GM12873 (cell line): ENCODE measurements around the gene CTTNBP2NL.

Source experiments
- TF ChIP-seq, protein P1 (sequence below): IDR thresholded peaks from 2 replicates; pipeline ENCODE4 v1.5.1; 2012; ENCODE audit warnings: low read depth, mild to moderate bottlenecking, moderate library complexity, low read length, control low read depth; ENCODE audit not compliant: insufficient read depth; ENCODE audit errors: missing control alignments

Gene CTTNBP2NL

GRCh38 chr1:112507921-112508277 lies 111.9 kb downstream of the CTTNBP2NL start:
- TF ChIP-seq, protein P1, sequence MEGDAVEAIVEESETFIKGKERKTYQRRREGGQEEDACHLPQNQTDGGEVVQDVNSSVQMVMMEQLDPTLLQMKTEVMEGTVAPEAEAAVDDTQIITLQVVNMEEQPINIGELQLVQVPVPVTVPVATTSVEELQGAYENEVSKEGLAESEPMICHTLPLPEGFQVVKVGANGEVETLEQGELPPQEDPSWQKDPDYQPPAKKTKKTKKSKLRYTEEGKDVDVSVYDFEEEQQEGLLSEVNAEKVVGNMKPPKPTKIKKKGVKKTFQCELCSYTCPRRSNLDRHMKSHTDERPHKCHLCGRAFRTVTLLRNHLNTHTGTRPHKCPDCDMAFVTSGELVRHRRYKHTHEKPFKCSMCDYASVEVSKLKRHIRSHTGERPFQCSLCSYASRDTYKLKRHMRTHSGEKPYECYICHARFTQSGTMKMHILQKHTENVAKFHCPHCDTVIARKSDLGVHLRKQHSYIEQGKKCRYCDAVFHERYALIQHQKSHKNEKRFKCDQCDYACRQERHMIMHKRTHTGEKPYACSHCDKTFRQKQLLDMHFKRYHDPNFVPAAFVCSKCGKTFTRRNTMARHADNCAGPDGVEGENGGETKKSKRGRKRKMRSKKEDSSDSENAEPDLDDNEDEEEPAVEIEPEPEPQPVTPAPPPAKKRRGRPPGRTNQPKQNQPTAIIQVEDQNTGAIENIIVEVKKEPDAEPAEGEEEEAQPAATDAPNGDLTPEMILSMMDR, result no peak

GRCh38 chr1:112508278-112509004 lies 112.4 kb downstream of the CTTNBP2NL start, which contains the start of gene WNT2B:
WNT2B (plus strand) TSS chr1:112508965; CDS start chr1:112509263, 298 bp downstream.
- TF ChIP-seq, protein P1, result no peak

GRCh38 chr1:112509005-112509659 lies 113.1 kb downstream of the CTTNBP2NL start:
- TF ChIP-seq, protein P1, result no peak

- TF ChIP-seq, protein P1, result no peak
Observed at GRCh38 chr1:112509660-112510178, 113.7 kb downstream of the CTTNBP2NL start.

GRCh38 chr1:112510340-112510739 lies 114.3 kb downstream of the CTTNBP2NL start:
- TF ChIP-seq, protein P1, result no peak
